ENCODE results near the gene WDR7.

GRCh38 chr18:57048351-57048750 lies 397.2 kb downstream of the WDR7 start:
- TF ChIP-seq HDAC2 (IDR thresholded peaks at IDR 0.05) (no peak), KDM1A (IDR thresholded peaks at IDR 0.05; ENCODE audit: low read depth) (no peak), CHD4 (IDR thresholded peaks at IDR 0.05; ENCODE audit: borderline replicate concordance) (no peak)

All from A549 (cell line).